H9 (cell line): ENCODE measurements around the gene UBE2D2. TPM values are rescaled to one million over a fixed set of nuclear protein-coding genes. Genes with fewer than 3 reads are reported as not detected.

Source experiments
- DNase-seq: peaks from one replicate; pipeline ENCODE4 v3.0.0-alpha.2; 2017
- H2AFZ ChIP-seq: one replicate; pipeline ENCODE4 v1.6.1; 2013; ENCODE audit warnings: mild to moderate bottlenecking, low read length, control low read depth, moderate library complexity
- H2AK5ac ChIP-seq: 2 replicates; pipeline ENCODE4 v1.6.1; 2013; ENCODE audit warnings: low read length, control low read depth, mixed read lengths; ENCODE audit not compliant: insufficient read length
- H2BK120ac ChIP-seq: one replicate; pipeline ENCODE4 v1.6.1; 2013; ENCODE audit warnings: low read depth, mild to moderate bottlenecking, low read length, control low read depth, inconsistent platforms; ENCODE audit not compliant: poor library complexity, severe bottlenecking
- H2BK12ac ChIP-seq: 2 replicates; pipeline ENCODE4 v1.6.1; 2013; ENCODE audit warnings: low read length, control low read depth, mixed read lengths, low read depth; ENCODE audit not compliant: insufficient read length
- H2BK15ac ChIP-seq: 2 replicates; pipeline ENCODE4 v1.6.1; 2013; ENCODE audit warnings: low read depth, low read length, control low read depth
- H2BK20ac ChIP-seq: one replicate; pipeline ENCODE4 v1.6.1; 2013; ENCODE audit warnings: low read depth, mild to moderate bottlenecking, low read length, control low read depth, inconsistent platforms; ENCODE audit not compliant: poor library complexity, severe bottlenecking
- H2BK5ac ChIP-seq: 2 replicates; pipeline ENCODE4 v1.6.1; 2013; ENCODE audit warnings: low read length, control low read depth, mixed read lengths; ENCODE audit not compliant: insufficient read length
- H3K14ac ChIP-seq: 2 replicates; pipeline ENCODE4 v1.6.1; 2013; ENCODE audit warnings: low read length, control low read depth; ENCODE audit not compliant: insufficient read depth
- H3K18ac ChIP-seq: 2 replicates; pipeline ENCODE4 v1.6.1; 2013; ENCODE audit warnings: low read depth, mild to moderate bottlenecking, mixed read lengths, low read length, control low read depth; ENCODE audit not compliant: insufficient read length
- H3K23ac ChIP-seq: 2 replicates; pipeline ENCODE4 v1.6.1; 2013; ENCODE audit warnings: low read length, control low read depth, mixed read lengths, low read depth; ENCODE audit not compliant: insufficient read length
- H3K23me2 ChIP-seq: 2 replicates; pipeline ENCODE4 v1.6.1; 2013; ENCODE audit warnings: low read depth, mild to moderate bottlenecking, mixed read lengths, low read length, control low read depth; ENCODE audit not compliant: insufficient read length, poor library complexity, severe bottlenecking
- H3K27ac ChIP-seq: 2 replicates; pipeline ENCODE4 v1.5.1; 2013; ENCODE audit warnings: low read length, control low read depth, mixed read lengths, low read depth; ENCODE audit not compliant: insufficient read length
- H3K27me3 ChIP-seq: 2 replicates; pipeline ENCODE4 v1.6.1; 2013; ENCODE audit warnings: low read length, control low read depth, inconsistent platforms; ENCODE audit not compliant: insufficient read depth
- H3K4ac ChIP-seq: 2 replicates; pipeline ENCODE4 v1.6.1; 2013; ENCODE audit warnings: low read depth, mild to moderate bottlenecking, control low read depth, inconsistent platforms, low read length, moderate library complexity
- H3K4me1 ChIP-seq: 2 replicates; pipeline ENCODE4 v1.6.1; 2013; ENCODE audit warnings: low read length, control low read depth, inconsistent platforms; ENCODE audit not compliant: insufficient read depth
- H3K4me2 ChIP-seq: 2 replicates; pipeline ENCODE4 v1.6.1; 2013; ENCODE audit warnings: low read length, control low read depth, mixed read lengths; ENCODE audit not compliant: insufficient read length, insufficient read depth
- H3K56ac ChIP-seq: 2 replicates; pipeline ENCODE4 v1.6.1; 2013; ENCODE audit warnings: low read depth, mild to moderate bottlenecking, mixed read lengths, low read length, control low read depth; ENCODE audit not compliant: insufficient read length
- H3K79me1 ChIP-seq: 2 replicates; pipeline ENCODE4 v1.6.1; 2013; ENCODE audit warnings: low read depth, mild to moderate bottlenecking, moderate library complexity, low read length, control low read depth, inconsistent platforms; ENCODE audit not compliant: insufficient read depth, poor library complexity, severe bottlenecking
- H3K79me2 ChIP-seq: 2 replicates; pipeline ENCODE4 v1.6.1; 2013; ENCODE audit warnings: low read length, control low read depth, inconsistent platforms; ENCODE audit not compliant: insufficient read depth
- H3K9ac ChIP-seq: 2 replicates; pipeline ENCODE4 v1.6.1; 2013; ENCODE audit warnings: low read length, control low read depth, mixed read lengths; ENCODE audit not compliant: insufficient read length; ENCODE audit errors: extremely low read depth
- H3K9me3 ChIP-seq: one replicate; pipeline ENCODE4 v1.6.1; 2013; ENCODE audit warnings: low read depth, low read length, inconsistent platforms; ENCODE audit not compliant: control insufficient read depth
- H3T11ph ChIP-seq: one replicate; pipeline ENCODE4 v1.6.1; 2013; ENCODE audit warnings: mild to moderate bottlenecking, low read length, control low read depth, inconsistent platforms
- H4K20me1 ChIP-seq: one replicate; pipeline ENCODE4 v1.6.1; 2013; ENCODE audit not compliant: control insufficient read depth, insufficient read length, insufficient read depth
- H4K5ac ChIP-seq: 2 replicates; pipeline ENCODE4 v1.6.1; 2013; ENCODE audit warnings: low read depth, mild to moderate bottlenecking, mixed read lengths, low read length, control low read depth; ENCODE audit not compliant: insufficient read length
- H4K8ac ChIP-seq: replicated peaks from 2 replicates; pipeline ENCODE4 v1.6.1; 2013; ENCODE audit warnings: low read length, control low read depth, mixed read lengths, low read depth; ENCODE audit not compliant: insufficient read length
- H4K91ac ChIP-seq: 2 replicates; pipeline ENCODE4 v1.6.1; 2013; ENCODE audit warnings: low read depth, mild to moderate bottlenecking, moderate library complexity, mixed read lengths, low read length, control low read depth; ENCODE audit not compliant: insufficient read length
- H3K27ac Mint-ChIP-seq, 3 experiments: 2 replicates in 2 of 3; 3 replicates in 1 of 3; pipeline ENCODE4 v1.8.0; 2020 to 2021; ENCODE audit warnings: mixed read lengths in 3 of 3, mild to moderate bottlenecking in 1 of 3, moderate library complexity in 1 of 3
- H3K27me3 Mint-ChIP-seq: 2 replicates; pipeline ENCODE4 v1.8.0; 2021; ENCODE audit warnings: low read depth, mild to moderate bottlenecking, moderate library complexity, mixed read lengths
- H3K36me3 Mint-ChIP-seq, 3 experiments: 2 replicates in 2 of 3; 3 replicates in 1 of 3; pipeline ENCODE4 v1.8.0; 2020 to 2021; ENCODE audit warnings: low read depth in 3 of 3, mixed read lengths in 3 of 3; ENCODE audit not compliant: insufficient read depth in 1 of 3
- H3K4me1 Mint-ChIP-seq, 2 experiments: 2 replicates each; pipeline ENCODE4 v1.8.0; 2020; ENCODE audit warnings: mixed read lengths in 2 of 2
- H3K4me3 Mint-ChIP-seq, 2 experiments: 2 replicates in 1 of 2; 3 replicates in 1 of 2; pipeline ENCODE4 v1.8.0; 2020 to 2021; ENCODE audit warnings: mild to moderate bottlenecking in 2 of 2, mixed read lengths in 2 of 2, moderate library complexity in 1 of 2
- H3K9me3 Mint-ChIP-seq, 2 experiments: 2 replicates in 1 of 2; 3 replicates in 1 of 2; pipeline ENCODE4 v1.8.0; 2020; ENCODE audit warnings: mild to moderate bottlenecking in 2 of 2, mixed read lengths in 2 of 2, moderate library complexity in 1 of 2
- WGBS: extraction: QIAGEN DNeasy Blood & Tissue Kit; methylation state at CpG from one replicate; pipeline ENCODE4 v1.1.7; 2013; ENCODE audit warnings: missing lambda C conversion rate, low lambda C conversion rate, mixed read lengths; ENCODE audit not compliant: insufficient read length; ENCODE audit errors: extremely low coverage; 5-methylcytosine and 5-hydroxymethylcytosine counted together
- total RNA-seq: library from RNA; stranded (reverse); gene quantifications from 2 replicates; pipeline ENCODE4 v1.2.1, GENCODE V29; 2021
- TF ChIP-seq, protein P1 (sequence below): fragments of 200-600 bp; sonication (generic); conservative IDR thresholded peaks from 3 replicates; pipeline ENCODE4 v1.8.0; 2021; ENCODE audit warnings: antibody characterized with exemption, mild to moderate bottlenecking

Gene UBE2D2
- total RNA-seq, 1 experiment from 2014 or later = 236 TPM

DNA sequence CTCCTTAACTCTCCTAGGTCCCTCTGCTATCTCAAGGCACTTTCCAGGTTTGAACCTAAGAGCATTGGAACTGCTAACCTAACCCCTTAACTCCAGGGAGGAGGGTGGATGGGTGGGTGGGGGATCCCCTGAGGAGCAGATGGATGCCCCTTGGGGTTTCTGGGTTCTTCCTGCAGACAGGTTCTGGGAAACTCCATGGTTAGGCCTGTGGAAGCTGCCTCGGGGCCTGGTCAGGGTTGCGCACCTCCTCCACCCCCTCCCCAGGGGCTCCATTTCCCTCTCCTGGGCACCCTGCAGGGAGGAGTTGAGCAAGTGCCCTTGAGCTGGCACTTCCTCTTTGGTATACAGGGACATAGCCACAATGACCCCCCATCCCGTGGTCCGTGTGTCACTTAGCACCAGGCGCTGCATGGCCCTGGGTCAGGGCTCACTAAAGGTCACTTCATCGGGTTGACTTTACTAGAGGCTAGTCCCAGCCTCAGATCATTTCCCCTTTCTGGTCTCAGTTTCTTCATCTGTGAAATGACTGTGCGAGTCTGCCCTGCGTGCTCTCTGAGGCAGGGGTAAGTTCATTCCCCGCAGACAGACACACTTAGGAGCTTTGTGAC, 103.1 kb downstream of the UBE2D2 start:
- Mint-ChIP-seq H3K27me3 (no peaks in the 10 kb centered on the region), H3K4me3 (no peak overlapping the region), H3K4me1 (peaks cover 42 to 49% of the 10 kb centered on the region in 2 experiments), H3K36me3 (peaks cover 0 to 14% (median 0%) of the 10 kb centered on the region in 3 experiments; a peak in 3 of 7 replicates), H3K27ac (peak overlapping the region in 2 of 3 experiments; percentile 40 to 75; a peak in 2 of 7 replicates), H3K9me3 (no peaks in the 10 kb centered on the region)
- Histone ChIP-seq H3K4me1 (peaks cover 16% of the 10 kb centered on the region; the same call in 1 of the 2 replicates), H2BK20ac (no peak overlapping the region), H3K4ac (no peak overlapping the region), H3K79me1 (peaks cover 8% of the 10 kb centered on the region), H2BK15ac (no peak overlapping the region), H3K27me3 (no peaks in the 10 kb centered on the region), H4K20me1 (no peaks in the 10 kb centered on the region), H4K5ac (no peak overlapping the region), H3K4me2 (no peak overlapping the region), H3K27ac (no peak overlapping the region), H3K18ac (no peak overlapping the region), H3K9ac (no peak overlapping the region), H3T11ph (no peak overlapping the region), H3K14ac (no peak overlapping the region; the same call in 1 of the 2 replicates), H3K9me3 (no peaks in the 10 kb centered on the region), H4K91ac (no peak overlapping the region), H3K56ac (no peak overlapping the region), H2AFZ (no peak overlapping the region), H3K23me2 (peaks cover 4% of the 10 kb centered on the region), H2BK5ac (no peak overlapping the region), H2BK12ac (no peak overlapping the region), H3K79me2 (peaks cover 47% of the 10 kb centered on the region; the same call in 1 of the 2 replicates), H3K23ac (no peak overlapping the region), H2AK5ac (no peak overlapping the region), H2BK120ac (no peak overlapping the region), H4K8ac (no peak overlapping the region)
- DNase-seq = no peak
- TF ChIP-seq, protein P1, sequence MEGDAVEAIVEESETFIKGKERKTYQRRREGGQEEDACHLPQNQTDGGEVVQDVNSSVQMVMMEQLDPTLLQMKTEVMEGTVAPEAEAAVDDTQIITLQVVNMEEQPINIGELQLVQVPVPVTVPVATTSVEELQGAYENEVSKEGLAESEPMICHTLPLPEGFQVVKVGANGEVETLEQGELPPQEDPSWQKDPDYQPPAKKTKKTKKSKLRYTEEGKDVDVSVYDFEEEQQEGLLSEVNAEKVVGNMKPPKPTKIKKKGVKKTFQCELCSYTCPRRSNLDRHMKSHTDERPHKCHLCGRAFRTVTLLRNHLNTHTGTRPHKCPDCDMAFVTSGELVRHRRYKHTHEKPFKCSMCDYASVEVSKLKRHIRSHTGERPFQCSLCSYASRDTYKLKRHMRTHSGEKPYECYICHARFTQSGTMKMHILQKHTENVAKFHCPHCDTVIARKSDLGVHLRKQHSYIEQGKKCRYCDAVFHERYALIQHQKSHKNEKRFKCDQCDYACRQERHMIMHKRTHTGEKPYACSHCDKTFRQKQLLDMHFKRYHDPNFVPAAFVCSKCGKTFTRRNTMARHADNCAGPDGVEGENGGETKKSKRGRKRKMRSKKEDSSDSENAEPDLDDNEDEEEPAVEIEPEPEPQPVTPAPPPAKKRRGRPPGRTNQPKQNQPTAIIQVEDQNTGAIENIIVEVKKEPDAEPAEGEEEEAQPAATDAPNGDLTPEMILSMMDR = no peak
- no CpG with 5 or more reads among the region's 9 CpGs for WGBS
